ENCODE data around the gene BCAT1.

GRCh38 chr12:24928131-24928530, 20.8 kb downstream of the BCAT1 start:
- no peak for TF ChIP-seq EZH2 (IDR thresholded peaks at IDR 0.05; ENCODE audit: insufficient read depth, poor library complexity, severe bottlenecking)
- no peak for TF ChIP-seq EZH2phosphoT487 (IDR thresholded peaks at IDR 0.05; ENCODE audit: insufficient read depth, low read depth)

All from GM23248 (cell line).